OCI-LY3 (cell line): ENCODE measurements around the gene NCKAP5.

Experiments used
- EZH2phosphoT487 ChIP-seq: fragments of 200-600 bp; shearing (Covaris generic); IDR thresholded peaks from 2 replicates; pipeline ENCODE4 v1.6.1; 2018; ENCODE audit warnings: antibody characterized with exemption, mixed run types, low read depth
- TF ChIP-seq, protein P1 (sequence below): fragments of 200-600, 300-600 bp; sonication (generic); IDR thresholded peaks from 2 replicates; pipeline ENCODE4 v1.5.1; 2014; ENCODE audit warnings: antibody characterized with exemption, low read length, low read depth

DNA sequence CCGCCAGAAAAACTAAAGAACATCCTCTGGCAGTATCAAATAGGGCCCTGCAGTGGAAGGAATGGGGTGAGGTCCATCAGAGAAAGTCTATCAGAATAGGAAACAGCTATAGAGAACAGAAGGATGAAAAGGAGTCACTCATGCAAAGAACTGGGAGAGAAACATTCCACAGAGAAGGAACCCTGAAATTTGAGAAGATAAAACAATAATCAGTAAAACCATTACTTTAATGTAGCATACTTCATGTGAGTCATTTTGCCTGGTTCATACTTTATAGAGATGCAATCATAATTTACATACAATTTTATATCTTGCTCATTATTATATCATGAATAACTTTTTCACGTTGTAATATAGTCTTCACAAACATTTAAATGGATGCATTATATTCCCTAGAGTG lies 402.2 kb downstream of the NCKAP5 start:
- TF ChIP-seq, protein P1, sequence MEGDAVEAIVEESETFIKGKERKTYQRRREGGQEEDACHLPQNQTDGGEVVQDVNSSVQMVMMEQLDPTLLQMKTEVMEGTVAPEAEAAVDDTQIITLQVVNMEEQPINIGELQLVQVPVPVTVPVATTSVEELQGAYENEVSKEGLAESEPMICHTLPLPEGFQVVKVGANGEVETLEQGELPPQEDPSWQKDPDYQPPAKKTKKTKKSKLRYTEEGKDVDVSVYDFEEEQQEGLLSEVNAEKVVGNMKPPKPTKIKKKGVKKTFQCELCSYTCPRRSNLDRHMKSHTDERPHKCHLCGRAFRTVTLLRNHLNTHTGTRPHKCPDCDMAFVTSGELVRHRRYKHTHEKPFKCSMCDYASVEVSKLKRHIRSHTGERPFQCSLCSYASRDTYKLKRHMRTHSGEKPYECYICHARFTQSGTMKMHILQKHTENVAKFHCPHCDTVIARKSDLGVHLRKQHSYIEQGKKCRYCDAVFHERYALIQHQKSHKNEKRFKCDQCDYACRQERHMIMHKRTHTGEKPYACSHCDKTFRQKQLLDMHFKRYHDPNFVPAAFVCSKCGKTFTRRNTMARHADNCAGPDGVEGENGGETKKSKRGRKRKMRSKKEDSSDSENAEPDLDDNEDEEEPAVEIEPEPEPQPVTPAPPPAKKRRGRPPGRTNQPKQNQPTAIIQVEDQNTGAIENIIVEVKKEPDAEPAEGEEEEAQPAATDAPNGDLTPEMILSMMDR, result no peak
- no peak for TF ChIP-seq EZH2phosphoT487
